ENCODE measurements around the gene CLPSL1. TPM values are rescaled to one million over a fixed set of nuclear protein-coding genes. Genes with fewer than 3 reads are reported as not detected.

The CLPSL1 gene
- total RNA-seq, 1 experiment from 2014 or later = not detected

GRCh38 chr6:35739645-35740524, 40.9 kb upstream of the CLPSL1 start:
- CTCF ChIA-PET = interaction anchor here (0.6 kb wide), 1 partner anchor 102 kb away, joined by 7 read pairs; no protein-coding TSS in a partner anchor

GRCh38 chr6:35742842-35743241, 38.0 kb upstream of the CLPSL1 start:
- Histone ChIP-seq H4K20me1 (ENCODE audit: insufficient read depth) (no peaks in the 10 kb centered on the region), H3K27ac (no peak overlapping the region), H3K79me2 (ENCODE audit: low read depth) (no peaks in the 10 kb centered on the region), H3K4me1 (replicated peaks; ENCODE audit: insufficient read depth) (no peaks in the 10 kb centered on the region), H2AFZ (no peak overlapping the region), H3K4me3 (no peak overlapping the region), H3F3A (ENCODE audit: insufficient read depth, low read depth) (no peaks in the 10 kb centered on the region), H3K27me3 (ENCODE audit: insufficient read depth, low read depth) (no peaks in the 10 kb centered on the region), H3K4me2 (no peak overlapping the region), H3K9me2 (ENCODE audit: insufficient read depth) (no peaks in the 10 kb centered on the region), H3K9me3 (ENCODE audit: insufficient read depth, low read depth) (no peaks in the 10 kb centered on the region), H3K36me3 (ENCODE audit: low read depth) (no peaks in the 10 kb centered on the region)
- no TSS peak for BruUV-seq (replicated peaks)
- TF ChIP-seq EZH2 (IDR thresholded peaks at IDR 0.05; ENCODE audit: low read depth) = no peak
- TF ChIP-seq CTCF (conservative IDR thresholded peaks at IDR 0.05) = no peak
- ChIA-PET CTCF (interaction anchor here (0.7 kb wide), 2 partner anchors 140 to 182 kb away, joined by 4 to 5 read pairs; no protein-coding TSS in a partner anchor), POLR2A (ENCODE audit: unreplicated experiment) (no interaction called here)
- DNase-seq = no peak
- intact Hi-C loops (cut with micrococcal nuclease; ENCODE audit: unreplicated experiment) = no loop called here

More at GRCh38 chr6:35739645-35740524, 40.9 kb upstream of the CLPSL1 start:
- Histone ChIP-seq H3K36me3 (ENCODE audit: low read depth) (no peaks in the 10 kb centered on the region), H3K27ac (no peak overlapping the region), H3F3A (ENCODE audit: insufficient read depth, low read depth) (no peaks in the 10 kb centered on the region), H3K4me1 (replicated peaks; ENCODE audit: insufficient read depth) (no peaks in the 10 kb centered on the region; the same call in 1 of the 2 replicates), H4K20me1 (ENCODE audit: insufficient read depth) (no peaks in the 10 kb centered on the region), H3K9me3 (ENCODE audit: insufficient read depth, low read depth) (no peaks in the 10 kb centered on the region), H3K9me2 (ENCODE audit: insufficient read depth) (no peaks in the 10 kb centered on the region), H3K4me3 (no peak overlapping the region), H3K27me3 (ENCODE audit: insufficient read depth, low read depth) (no peaks in the 10 kb centered on the region), H3K4me2 (no peak overlapping the region), H2AFZ (no peak overlapping the region), H3K79me2 (ENCODE audit: low read depth) (no peaks in the 10 kb centered on the region)
- intact Hi-C loops (cut with micrococcal nuclease; ENCODE audit: unreplicated experiment) = loop anchor here (10.0 kb wide), 1 partner anchor 275 kb away; the partner anchor contains the start of gene RPL10A
- no peak for TF ChIP-seq CTCF (conservative IDR thresholded peaks at IDR 0.05)
- TF ChIP-seq EZH2 (IDR thresholded peaks at IDR 0.05; ENCODE audit: low read depth) = no peak
- POLR2A ChIA-PET (ENCODE audit: unreplicated experiment) = no interaction called here
- no peak for DNase-seq
- BruUV-seq (replicated peaks) = no TSS peak

- no peak overlapping the region for H2AFZ ChIP-seq
- no peaks in the 10 kb centered on the region for H3K4me1 ChIP-seq (replicated peaks; ENCODE audit: insufficient read depth)
- H3K27me3 ChIP-seq (ENCODE audit: insufficient read depth, low read depth) = no peaks in the 10 kb centered on the region
- ChIA-PET POLR2A (ENCODE audit: unreplicated experiment) (no interaction called here), CTCF (no interaction called here)
- intact Hi-C loops (cut with micrococcal nuclease; ENCODE audit: unreplicated experiment) = no loop called here
- no peaks in the 10 kb centered on the region for H3F3A ChIP-seq (ENCODE audit: insufficient read depth, low read depth)
- no peaks in the 10 kb centered on the region for H4K20me1 ChIP-seq (ENCODE audit: insufficient read depth)
- H3K9me2 ChIP-seq (ENCODE audit: insufficient read depth) = no peaks in the 10 kb centered on the region
- no peak for DNase-seq
- H3K27ac ChIP-seq = no peak overlapping the region
- H3K36me3 ChIP-seq (ENCODE audit: low read depth) = no peaks in the 10 kb centered on the region
- no peaks in the 10 kb centered on the region for H3K79me2 ChIP-seq (ENCODE audit: low read depth)
- BruUV-seq (replicated peaks) = no TSS peak
- no peak overlapping the region for H3K4me3 ChIP-seq
- H3K9me3 ChIP-seq (ENCODE audit: insufficient read depth, low read depth) = no peaks in the 10 kb centered on the region
- H3K4me2 ChIP-seq = no peak overlapping the region
- TF ChIP-seq EZH2 (IDR thresholded peaks at IDR 0.05; ENCODE audit: low read depth) = no peak
- TF ChIP-seq CTCF (conservative IDR thresholded peaks at IDR 0.05) = no peak
These were observed 35.3 kb upstream of the CLPSL1 start for GRCh38 chr6:35745509-35745908.

Data from PC-9 (cell line).